H1 (cell line): Measurements from ENCODE around the gene GTF2IRD1. TPM values are rescaled to one million over a fixed set of nuclear protein-coding genes. Genes with fewer than 3 reads are reported as not detected.

Source experiments
- CTCF ChIA-PET: fragments of 300-600 bp; sonication (Branson Sonifier 250); formaldehyde crosslinking; loops from one replicate; lab custom pipeline; 2021; ENCODE audit not compliant: partially characterized antibody; lab: Charles Lee
- POLR2A ChIA-PET: fragments of 300-600 bp; sonication (Branson Sonifier 250); formaldehyde crosslinking; loops from one replicate; lab custom pipeline; 2021; ENCODE audit warnings: inconsistent platforms; ENCODE audit not compliant: partially characterized antibody; lab: Charles Lee
- DNase-seq, 2 experiments: peaks; one replicate each; pipeline versions ENCODE4 v3.0.0 to v3.0.0-alpha.2; 2010 to 2022; ENCODE audit warnings: low spot score in 2 of 2, low read depth in 1 of 2, mixed read lengths in 1 of 2
- FAIRE-seq: peaks from 2 replicates; lab custom pipeline; 2011; peaks lifted over from hg19 to GRCh38; lab: Jason Lieb, UNC
- H2AFZ ChIP-seq: 2 replicates; pipeline ENCODE4 v1.8.1; 2012; ENCODE audit warnings: low read length, inconsistent platforms
- H2AK5ac ChIP-seq: 2 replicates; pipeline ENCODE4 v1.6.1; 2013; ENCODE audit warnings: low read depth, low read length
- H2BK120ac ChIP-seq: replicated peaks from 2 replicates; pipeline ENCODE3; 2013; ENCODE audit warnings: low read depth, low read length, inconsistent platforms
- H2BK12ac ChIP-seq: 2 replicates; pipeline ENCODE4 v1.6.1; 2013; ENCODE audit warnings: low read depth, low read length
- H2BK15ac ChIP-seq: 2 replicates; pipeline ENCODE4 v1.6.1; 2013; ENCODE audit warnings: low read length
- H2BK20ac ChIP-seq: 2 replicates; pipeline ENCODE4 v1.6.1; 2013; ENCODE audit warnings: low read length
- H2BK5ac ChIP-seq: 2 replicates; pipeline ENCODE4 v1.6.1; 2013; ENCODE audit warnings: low read depth, low read length
- H3K14ac ChIP-seq: 2 replicates; pipeline ENCODE4 v1.6.1; 2013; ENCODE audit warnings: inconsistent platforms; ENCODE audit not compliant: insufficient read length
- H3K18ac ChIP-seq: 2 replicates; pipeline ENCODE4 v1.6.1; 2013; ENCODE audit warnings: low read length; ENCODE audit errors: extremely low read depth
- H3K23ac ChIP-seq: 2 replicates; pipeline ENCODE4 v1.6.1; 2013; ENCODE audit warnings: inconsistent platforms; ENCODE audit not compliant: insufficient read length
- H3K23me2 ChIP-seq: 2 replicates; pipeline ENCODE4 v1.6.1; 2013; ENCODE audit warnings: low read depth, low read length
- H3K27ac ChIP-seq: 2 replicates; pipeline ENCODE4 v1.6.1; 2011; ENCODE audit warnings: low read depth, low read length, inconsistent platforms
- H3K27me3 ChIP-seq, 4 experiments: replicated peaks in 1 of 4; 1 replicate in 1 of 4; 2 replicates in 3 of 4; pipeline versions ENCODE4 v1.6.1 to v1.8.1; 2011 to 2013; ENCODE audit warnings: low read length in 3 of 4, mild to moderate bottlenecking in 3 of 4, inconsistent platforms in 2 of 4, mixed read lengths in 2 of 4, moderate library complexity in 1 of 4; ENCODE audit not compliant: control insufficient read depth in 3 of 4, insufficient read depth in 3 of 4; ENCODE audit errors: extremely low read depth in 1 of 4
- H3K36me3 ChIP-seq, 4 experiments: 2 replicates each; pipeline versions ENCODE4 v1.6.1 to v1.8.1; 2011 to 2013; ENCODE audit warnings: mild to moderate bottlenecking in 4 of 4, low read length in 3 of 4, moderate library complexity in 2 of 4, control low read depth in 1 of 4, inconsistent platforms in 1 of 4; ENCODE audit not compliant: insufficient read depth in 4 of 4, control insufficient read depth in 2 of 4
- H3K4ac ChIP-seq: replicated peaks from 2 replicates; pipeline ENCODE3; 2013; ENCODE audit warnings: low read length, low read depth, mixed read lengths, inconsistent platforms; ENCODE audit not compliant: insufficient read length
- H3K4me1 ChIP-seq, 4 experiments: replicated peaks in 1 of 4; 1 replicate in 1 of 4; 2 replicates in 3 of 4; pipeline versions ENCODE4 v1.6.1 to v1.8.1; 2011 to 2013; ENCODE audit warnings: low read length in 3 of 4, inconsistent platforms in 2 of 4, mixed read lengths in 1 of 4; ENCODE audit not compliant: insufficient read depth in 4 of 4, control insufficient read depth in 3 of 4
- H3K4me2 ChIP-seq, 2 experiments: 2 replicates each; pipeline versions ENCODE4 v1.6.1 to v1.8.1; 2011 to 2013; ENCODE audit warnings: low read depth in 2 of 2, low read length in 2 of 2, control low read depth in 1 of 2, inconsistent platforms in 1 of 2, mild to moderate bottlenecking in 1 of 2; ENCODE audit not compliant: insufficient read depth in 1 of 2
- H3K4me3 ChIP-seq, 4 experiments: fragments of 200-600, 300-600 bp in 1 of 4; sonication (generic), shearing (Covaris generic), sonication (Bioruptor Twin) in 1 of 4; 2 replicates each; pipeline versions ENCODE4 v1.5.1 to v1.8.1; 2011 to 2016; ENCODE audit warnings: low read length in 4 of 4, low read depth in 3 of 4, control low read depth in 2 of 4, inconsistent platforms in 2 of 4, mild to moderate bottlenecking in 2 of 4, mixed read lengths in 1 of 4, moderate library complexity in 1 of 4; ENCODE audit not compliant: insufficient read depth in 2 of 4; ENCODE audit errors: extremely low read depth in 1 of 4
- H3K56ac ChIP-seq: replicated peaks from 2 replicates; pipeline ENCODE3; 2013; ENCODE audit warnings: low read depth, mild to moderate bottlenecking, mixed read lengths, low read length, inconsistent platforms; ENCODE audit not compliant: insufficient read length
- H3K79me1 ChIP-seq: 2 replicates; pipeline ENCODE4 v1.6.1; 2013; ENCODE audit warnings: low read depth, low read length, control low read depth
- H3K79me2 ChIP-seq, 2 experiments: 2 replicates each; pipeline versions ENCODE4 v1.6.1 to v1.8.1; 2012 to 2013; ENCODE audit warnings: low read length in 2 of 2, mild to moderate bottlenecking in 2 of 2, inconsistent platforms in 1 of 2; ENCODE audit not compliant: insufficient read depth in 2 of 2, control insufficient read depth in 1 of 2
- H3K9ac ChIP-seq, 4 experiments: replicated peaks in 1 of 4; 1 replicate in 1 of 4; 2 replicates in 3 of 4; pipeline versions ENCODE4 v1.6.1 to v1.8.1; 2011 to 2013; ENCODE audit warnings: low read depth in 3 of 4, low read length in 3 of 4, control low read depth in 2 of 4, mild to moderate bottlenecking in 2 of 4, moderate library complexity in 2 of 4, inconsistent platforms in 1 of 4; ENCODE audit errors: extremely low read depth in 1 of 4
- H3K9me3 ChIP-seq, 2 experiments: 2 replicates each; pipeline versions ENCODE4 v1.6.1 to v1.8.1; 2012 to 2013; ENCODE audit warnings: mild to moderate bottlenecking in 2 of 2, moderate library complexity in 2 of 2, control low read depth in 1 of 2, inconsistent platforms in 1 of 2, low read depth in 1 of 2, low read length in 1 of 2, mixed read lengths in 1 of 2; ENCODE audit not compliant: insufficient read depth in 2 of 2
- H4K20me1 ChIP-seq, 2 experiments: replicated peaks in 1 of 2; 2 replicates each; pipeline versions ENCODE3 to v1.8.1; 2011 to 2013; ENCODE audit warnings: inconsistent platforms in 2 of 2, low read length in 2 of 2, mild to moderate bottlenecking in 1 of 2; ENCODE audit not compliant: insufficient read depth in 2 of 2, control insufficient read depth in 1 of 2
- H4K5ac ChIP-seq: 2 replicates; pipeline ENCODE4 v1.6.1; 2013; ENCODE audit warnings: low read length, low read depth, mixed read lengths, inconsistent platforms; ENCODE audit not compliant: insufficient read length
- H4K8ac ChIP-seq: 2 replicates; pipeline ENCODE4 v1.8.0; 2013; ENCODE audit warnings: mild to moderate bottlenecking, moderate library complexity, low read length, inconsistent platforms; ENCODE audit not compliant: insufficient read depth; ENCODE audit errors: extremely low read depth
- H4K91ac ChIP-seq: replicated peaks from 2 replicates; pipeline ENCODE3; 2013; ENCODE audit warnings: low read length, mixed read lengths, inconsistent platforms; ENCODE audit not compliant: insufficient read length
- CHD1 ChIP-seq: IDR thresholded peaks from 2 replicates; pipeline ENCODE4 v1.6.1; 2012; ENCODE audit warnings: low read depth, low read length, improper control_type of control experiment
- HDAC2 ChIP-seq, 2 experiments: fragments of 300-600 bp in 1 of 2; sonication (generic) in 1 of 2; IDR thresholded peaks; 2 replicates each; pipeline ENCODE4 v1.6.1; 2011 to 2012; ENCODE audit warnings: low read depth in 2 of 2, low read length in 2 of 2, mild to moderate bottlenecking in 2 of 2, moderate library complexity in 2 of 2, borderline replicate concordance in 1 of 2, inconsistent platforms in 1 of 2
- NANOG ChIP-seq: IDR thresholded peaks from 2 replicates; pipeline ENCODE4 v1.6.1; 2011; ENCODE audit warnings: low read length, low read depth, mild to moderate bottlenecking, inconsistent platforms; ENCODE audit not compliant: insufficient read depth, poor library complexity, severe bottlenecking
- POLR2A ChIP-seq, 2 experiments: IDR thresholded peaks; 1 replicate in 1 of 2; 2 replicates in 1 of 2; pipeline ENCODE4 v1.6.1; 2011; ENCODE audit warnings: low read depth in 2 of 2, low read length in 2 of 2, mild to moderate bottlenecking in 2 of 2; ENCODE audit errors: control extremely low read depth in 1 of 2
- POLR2AphosphoS5 ChIP-seq: IDR thresholded peaks from 2 replicates; pipeline ENCODE4 v1.6.1; 2011; ENCODE audit warnings: low read depth, low read length
- RBBP5 ChIP-seq: IDR thresholded peaks from 2 replicates; pipeline ENCODE4 v1.7.1; 2012; ENCODE audit warnings: low read depth, mild to moderate bottlenecking, inconsistent platforms, low read length, moderate library complexity, borderline replicate concordance
- TAF1 ChIP-seq: IDR thresholded peaks from 2 replicates; pipeline ENCODE4 v1.6.1; 2011; ENCODE audit warnings: mild to moderate bottlenecking, low read depth, low read length
- TBP ChIP-seq: IDR thresholded peaks from 2 replicates; pipeline ENCODE4 v1.6.1; 2011; ENCODE audit warnings: low read depth, low read length, improper control_type of control experiment
- TCF12 ChIP-seq: IDR thresholded peaks from 2 replicates; pipeline ENCODE4 v1.6.1; 2011; ENCODE audit warnings: low read depth, mild to moderate bottlenecking, low read length
- WGBS, 2 experiments: shearing (Covaris generic) in 1 of 2; methylation state at CpG; one replicate each; pipeline versions ENCODE4 v1.1.6 to v1.1.7; 2013 to 2015; ENCODE audit warnings: low lambda C conversion rate in 2 of 2, mixed read lengths in 2 of 2, inconsistent platforms in 1 of 2, low coverage in 1 of 2, missing lambda C conversion rate in 1 of 2; ENCODE audit not compliant: insufficient replicate concordance in 2 of 2, insufficient coverage in 1 of 2, insufficient read length in 1 of 2; ENCODE audit errors: extremely low coverage in 1 of 2, missing lambda C conversion rate in 1 of 2; 5-methylcytosine and 5-hydroxymethylcytosine counted together
- polyA plus RNA-seq, 7 experiments: library from polyadenylated mRNA; depleted of rRNA in 3 of 7; stranded (reverse) in 5 of 7; unstranded in 2 of 7; fragments of >200 nt in 5 of 7; fragments of 200-250 nt in 2 of 7; gene quantifications; 1 replicate in 5 of 7; 2 replicates in 1 of 7; 4 replicates in 1 of 7; pipeline versions ENCODE4 v1.2.1 to v1.2.3, GENCODE V29; 2011 to 2013; ENCODE audit warnings: missing spikeins in 2 of 7, mixed read lengths in 2 of 7
- total RNA-seq: library from RNA; stranded (reverse); fragmentation: NEBNext Ultra II Directional; extraction: Animal tissue kit (Norgen Biotek cat#: 25700); gene quantifications from 2 replicates; pipeline ENCODE4 v1.2.1, GENCODE V29; 2021
- TF ChIP-seq, protein P1 (sequence below): IDR thresholded peaks from 2 replicates; pipeline ENCODE4 v1.6.1; 2011; ENCODE audit warnings: low read length, improper control_type of control experiment

Gene GTF2IRD1
- total and polyA plus RNA-seq, 2 of the 8 experiments (the other 6 are each of a cell fraction or from before 2014, with no cell fraction given) = 27.4 to 45.4 TPM

DNA sequence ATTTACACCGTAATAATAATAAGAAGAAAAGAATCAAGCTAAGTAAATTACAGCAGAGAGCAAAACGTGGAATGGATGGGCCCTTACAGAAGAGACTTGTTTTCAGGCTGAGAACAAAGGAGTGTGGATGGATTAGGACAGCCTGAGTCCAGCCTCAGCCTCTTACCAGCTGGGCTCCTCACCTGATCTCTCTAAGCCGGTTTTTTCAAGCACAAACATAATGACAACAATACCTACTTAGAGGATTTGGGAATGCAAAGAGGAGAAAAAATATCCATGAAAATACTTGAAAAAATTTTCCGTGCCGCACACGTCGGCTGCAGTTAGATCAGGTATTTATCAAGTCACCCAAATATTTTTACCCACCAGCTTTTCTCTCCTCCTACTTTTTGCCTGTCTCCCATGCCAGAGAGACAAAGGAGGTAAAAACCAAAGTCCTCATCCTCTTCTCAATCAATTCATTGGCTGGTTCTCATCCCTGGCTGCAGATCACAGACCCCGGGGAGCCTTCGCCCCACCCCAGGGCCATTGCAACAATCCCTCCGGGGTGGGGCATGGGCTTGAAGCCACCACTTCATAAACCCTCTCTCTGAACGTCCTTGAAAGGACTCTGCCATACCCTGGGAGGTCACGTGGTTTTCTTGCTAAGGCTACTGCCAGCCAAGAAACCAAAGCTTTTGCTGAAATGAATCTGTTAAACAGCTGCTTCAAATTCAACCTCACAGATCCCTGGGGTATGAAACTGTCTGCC lies 174.1 kb downstream of the GTF2IRD1 start:
- DNase-seq (peak in 1 of 2 experiments; percentile 63), FAIRE-seq (no peak)
- H3K27me3 ChIP-seq = no peaks in the 10 kb centered on the region
- peak overlapping the region; percentile 14; the same call in 1 of the 2 replicates for H2AFZ ChIP-seq
- H3K36me3 ChIP-seq = no peaks in the 10 kb centered on the region
- ChIA-PET CTCF (interaction anchor here (0.7 kb wide), 1 partner anchor 10 kb away, joined by 3 read pairs; no protein-coding TSS in a partner anchor), POLR2A (interaction anchor here (0.6 to 2.9 kb wide), 8 partner anchors 8 to 92 kb away, joined by 3 to 25 read pairs (median 4); partner anchors contain the start of gene GTF2I)
- H4K91ac ChIP-seq = peak overlapping the region; percentile 69
- no peak overlapping the region for H2AK5ac ChIP-seq
- peak overlapping the region; percentile 81 for H3K27ac ChIP-seq
- H4K20me1 ChIP-seq = no peaks in the 10 kb centered on the region
- H3K23ac ChIP-seq = no peak overlapping the region
- H4K8ac ChIP-seq = peak overlapping the region; percentile 96; the same call in 1 of the 2 replicates
- no peak overlapping the region for H2BK20ac ChIP-seq
- no peaks in the 10 kb centered on the region for H3K9me3 ChIP-seq
- 21% methylated on average over 12 of the region's 12 CpGs; no CpG with 5 or more reads in 1 of the 2 experiments for WGBS, 2 experiments
- H3K14ac ChIP-seq = no peak overlapping the region
- H3K4me3 ChIP-seq = peak overlapping the region in 3 of 4 experiments; percentile 2 to 14 (median 11); a peak in 2 of 8 replicates
- H3K4me1 ChIP-seq = peaks cover 0 to 7% (median 2%) of the 10 kb centered on the region in 4 experiments; a peak in 4 of 7 replicates
- H4K5ac ChIP-seq = peak overlapping the region; percentile 74
- H3K18ac ChIP-seq = peak overlapping the region; percentile 66; the same call in 1 of the 2 replicates
- no peaks in the 10 kb centered on the region for H3K79me2 ChIP-seq
- peak overlapping the region; percentile 3 for H2BK120ac ChIP-seq
- H3K56ac ChIP-seq = no peak overlapping the region
- peak overlapping the region; percentile 62; the same call in 1 of the 2 replicates for H2BK5ac ChIP-seq
- H2BK15ac ChIP-seq = no peak overlapping the region
- no peaks in the 10 kb centered on the region for H3K79me1 ChIP-seq
- no peak overlapping the region for H3K4ac ChIP-seq
- peak overlapping the region in 3 of 4 experiments; percentile 34 to 51 (median 50); a peak in 5 of 7 replicates for H3K9ac ChIP-seq
- H3K23me2 ChIP-seq = no peaks in the 10 kb centered on the region
- peak overlapping the region; percentile 4 to 39; a peak in 3 of 4 replicates for H3K4me2 ChIP-seq
- peak overlapping the region; percentile 56; the same call in 1 of the 2 replicates for H2BK12ac ChIP-seq
- TF ChIP-seq TCF12 = peak; percentile 75; the same call in 1 of the 2 replicates
- TF ChIP-seq POLR2A (IDR thresholded peaks at IDR 0.05; ENCODE audit: control extremely low read depth in 1 of 2, low read depth in 2 of 2, low read length in 2 of 2) = peak in 1 of 2 experiments; percentile 76; a peak in 2 of 3 replicates
- peak in 1 of 2 experiments; percentile 39; a peak in 1 of 4 replicates for TF ChIP-seq HDAC2 (IDR thresholded peaks at IDR 0.05; ENCODE audit: borderline replicate concordance in 1 of 2, low read depth in 2 of 2, low read length in 2 of 2)
- TF ChIP-seq TBP = peak; percentile 23
- peak; percentile 66; the same call in 1 of the 2 replicates for TF ChIP-seq TAF1
- peak; percentile 2 for TF ChIP-seq NANOG
- TF ChIP-seq, protein P1, sequence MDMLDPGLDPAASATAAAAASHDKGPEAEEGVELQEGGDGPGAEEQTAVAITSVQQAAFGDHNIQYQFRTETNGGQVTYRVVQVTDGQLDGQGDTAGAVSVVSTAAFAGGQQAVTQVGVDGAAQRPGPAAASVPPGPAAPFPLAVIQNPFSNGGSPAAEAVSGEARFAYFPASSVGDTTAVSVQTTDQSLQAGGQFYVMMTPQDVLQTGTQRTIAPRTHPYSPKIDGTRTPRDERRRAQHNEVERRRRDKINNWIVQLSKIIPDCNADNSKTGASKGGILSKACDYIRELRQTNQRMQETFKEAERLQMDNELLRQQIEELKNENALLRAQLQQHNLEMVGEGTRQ = peak; percentile 66
- TF ChIP-seq RBBP5 = no peak
- TF ChIP-seq POLR2AphosphoS5 = 0 out of 2 replicates have a peak, but pooled peaks have one; percentile 32
- no peak for TF ChIP-seq CHD1
